HG03108 (cell line): ENCODE results near the gene LSAMP.
"Not testable (repeated sequence)": the region's sequence is repeated elsewhere in the genome, so short reads cannot be mapped to it uniquely, and the experiment has no call there.

Experiments
- ATAC-seq: cut with Tn5 transposase; IDR thresholded peaks from one replicate; pipeline ENCODE4 v1.9.1; 2021; ENCODE audit warnings: moderate library complexity; ENCODE audit not compliant: unreplicated experiment

LSAMP gene

DNA sequence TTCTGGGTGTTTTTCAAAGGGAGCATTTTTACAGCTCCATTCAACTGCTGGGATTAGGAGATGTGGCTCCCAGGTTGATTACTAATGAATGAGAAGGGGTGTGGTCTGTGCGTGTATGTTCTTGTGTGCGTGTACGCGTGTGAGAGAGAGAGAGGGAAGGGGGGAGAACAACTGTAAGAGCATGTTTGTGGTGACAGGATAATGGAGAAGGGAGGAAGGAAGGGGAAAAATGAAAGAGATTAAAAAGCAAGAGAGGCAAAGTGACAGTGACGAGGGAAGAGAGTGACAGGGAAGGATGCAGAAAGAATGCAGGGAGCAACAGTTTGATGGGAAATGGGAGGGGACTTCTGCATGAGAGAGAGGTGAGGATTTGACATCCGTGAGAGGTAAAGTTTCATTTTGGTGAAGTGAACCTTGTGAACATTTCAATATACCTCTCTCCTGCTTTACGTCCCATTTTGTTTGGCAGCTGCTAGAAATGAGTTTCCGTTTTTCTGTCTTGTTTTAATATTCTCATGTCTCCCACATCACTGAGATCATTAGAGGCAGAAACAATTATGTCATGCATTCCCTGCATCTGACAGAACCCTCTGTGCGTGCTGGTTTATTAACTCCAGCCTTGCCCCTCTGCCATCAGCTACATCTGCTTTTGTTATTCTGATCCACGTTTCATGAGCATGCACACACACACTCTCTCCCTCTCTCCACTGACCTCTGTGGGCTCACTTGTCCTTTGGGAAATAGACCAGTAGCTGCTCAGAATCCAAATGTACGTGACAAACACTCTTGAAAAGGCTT, 660.3 kb downstream of the LSAMP start:
- no peak for ATAC-seq

DNA sequence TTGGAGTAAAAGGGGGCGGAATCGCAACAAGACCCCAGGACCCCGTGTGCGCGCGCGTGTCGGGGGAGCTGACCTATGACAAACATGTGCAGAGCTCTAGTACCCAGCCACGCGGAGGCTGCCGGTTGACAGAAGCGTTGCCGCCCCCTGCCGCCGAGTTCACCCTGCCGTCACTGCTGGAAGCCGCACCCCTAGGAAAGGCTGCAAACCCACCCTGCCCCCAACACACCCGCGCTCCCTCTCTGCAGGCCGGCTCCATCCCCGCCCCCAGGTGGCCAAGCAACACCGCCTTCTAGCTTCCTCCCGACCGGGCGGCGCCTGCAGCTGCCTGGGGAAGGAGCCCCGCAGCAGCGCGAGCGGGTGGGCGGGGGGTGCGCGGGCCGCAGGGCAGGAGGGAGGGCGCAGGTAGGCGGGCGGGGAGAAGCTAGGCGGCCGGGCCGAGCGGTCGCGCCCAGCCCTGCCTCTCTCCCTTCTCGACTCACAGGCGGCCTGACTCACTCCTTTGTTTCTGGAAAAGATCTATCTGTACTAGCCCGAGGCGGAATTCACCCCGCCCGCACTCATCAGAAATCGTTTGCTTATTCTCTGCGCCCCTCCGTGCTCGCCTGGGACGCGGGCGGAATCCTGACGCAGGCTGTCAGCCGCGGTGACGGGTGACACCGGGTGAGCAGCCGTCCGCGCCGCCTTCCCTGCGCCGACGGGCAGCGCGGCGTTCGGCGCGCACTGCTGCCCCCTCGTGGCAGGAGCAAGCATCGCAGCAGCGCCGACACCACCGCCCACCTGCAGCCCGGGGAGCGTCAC, 661.1 kb downstream of the LSAMP start:
- ATAC-seq, result peak; percentile 92

DNA sequence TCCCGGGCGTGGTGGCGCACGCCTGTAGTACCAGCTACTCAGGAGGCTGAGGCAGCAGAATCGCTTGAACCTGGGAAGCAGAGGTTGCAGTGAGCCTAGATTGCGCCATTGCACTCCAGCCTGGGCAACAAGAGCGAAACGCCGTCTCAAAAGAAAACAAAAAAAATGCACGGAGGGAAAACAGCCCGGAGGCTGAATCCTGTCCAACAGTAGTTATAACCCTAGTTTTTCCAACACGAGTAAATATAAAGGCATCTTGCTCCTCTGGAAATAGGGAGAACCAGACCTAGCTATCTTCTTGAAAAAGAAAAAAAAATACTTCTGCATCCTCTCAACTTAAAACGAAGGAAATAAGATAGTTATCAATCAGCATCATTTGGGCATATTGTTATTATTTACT, 661.9 kb downstream of the LSAMP start:
- not testable (repeated sequence) for ATAC-seq

DNA sequence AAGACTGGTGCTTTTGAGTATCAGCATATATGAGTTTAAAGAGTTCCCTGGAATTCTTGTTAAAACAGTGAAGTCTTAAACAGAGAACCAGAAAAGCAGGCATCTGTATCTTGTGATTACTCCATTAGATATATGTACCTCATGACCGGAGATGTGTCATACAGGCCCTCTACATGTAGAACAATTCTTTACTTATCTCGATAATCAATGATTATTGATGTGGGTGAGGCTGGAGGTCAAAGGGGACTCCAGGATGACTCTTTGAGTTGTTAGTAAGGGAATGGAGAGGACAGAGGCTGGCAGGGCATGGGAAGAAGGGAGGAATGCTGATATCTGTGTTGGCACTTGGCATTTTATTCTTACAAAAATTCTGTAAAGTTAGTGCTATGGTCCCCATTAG, 666.3 kb downstream of the LSAMP start:
- ATAC-seq, result no peak

DNA sequence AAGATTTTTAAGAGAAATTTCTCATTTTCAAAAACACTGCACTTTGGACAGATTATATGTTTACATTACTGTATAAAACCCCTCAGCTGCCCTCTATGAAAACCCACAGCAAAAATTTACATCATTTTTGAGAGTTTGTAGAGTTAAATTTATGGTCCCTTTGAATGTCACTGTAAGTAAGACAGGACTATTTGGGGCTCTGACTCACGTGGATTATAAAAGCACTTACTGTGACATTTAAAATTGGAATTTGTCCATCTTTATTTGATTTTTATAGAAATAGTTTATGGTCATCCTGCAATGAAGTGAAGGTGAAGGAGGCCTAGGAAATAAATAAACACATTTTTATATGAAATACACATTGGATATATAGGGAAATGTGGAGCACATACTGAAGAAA, 672.3 kb downstream of the LSAMP start:
- ATAC-seq, result no peak

DNA sequence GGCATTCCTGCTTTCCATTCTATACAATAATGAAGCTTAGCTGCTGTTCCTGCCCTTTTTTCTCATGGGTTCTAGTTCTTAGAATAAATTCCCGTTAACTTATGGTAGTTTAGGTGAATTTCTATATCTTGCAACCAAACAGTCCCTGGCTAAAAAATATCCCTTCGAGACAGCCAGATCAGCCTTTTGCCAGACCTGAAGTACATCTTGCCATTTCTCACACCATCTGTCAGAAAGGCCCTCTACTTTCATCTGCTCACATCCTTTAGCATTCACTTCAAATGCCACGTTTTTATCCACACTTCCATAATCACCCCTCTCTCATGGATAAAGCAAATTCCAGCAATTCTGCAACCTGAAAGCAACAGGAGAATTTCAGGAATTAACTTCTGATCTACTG, 676.6 kb downstream of the LSAMP start:
- ATAC-seq, result no peak

DNA sequence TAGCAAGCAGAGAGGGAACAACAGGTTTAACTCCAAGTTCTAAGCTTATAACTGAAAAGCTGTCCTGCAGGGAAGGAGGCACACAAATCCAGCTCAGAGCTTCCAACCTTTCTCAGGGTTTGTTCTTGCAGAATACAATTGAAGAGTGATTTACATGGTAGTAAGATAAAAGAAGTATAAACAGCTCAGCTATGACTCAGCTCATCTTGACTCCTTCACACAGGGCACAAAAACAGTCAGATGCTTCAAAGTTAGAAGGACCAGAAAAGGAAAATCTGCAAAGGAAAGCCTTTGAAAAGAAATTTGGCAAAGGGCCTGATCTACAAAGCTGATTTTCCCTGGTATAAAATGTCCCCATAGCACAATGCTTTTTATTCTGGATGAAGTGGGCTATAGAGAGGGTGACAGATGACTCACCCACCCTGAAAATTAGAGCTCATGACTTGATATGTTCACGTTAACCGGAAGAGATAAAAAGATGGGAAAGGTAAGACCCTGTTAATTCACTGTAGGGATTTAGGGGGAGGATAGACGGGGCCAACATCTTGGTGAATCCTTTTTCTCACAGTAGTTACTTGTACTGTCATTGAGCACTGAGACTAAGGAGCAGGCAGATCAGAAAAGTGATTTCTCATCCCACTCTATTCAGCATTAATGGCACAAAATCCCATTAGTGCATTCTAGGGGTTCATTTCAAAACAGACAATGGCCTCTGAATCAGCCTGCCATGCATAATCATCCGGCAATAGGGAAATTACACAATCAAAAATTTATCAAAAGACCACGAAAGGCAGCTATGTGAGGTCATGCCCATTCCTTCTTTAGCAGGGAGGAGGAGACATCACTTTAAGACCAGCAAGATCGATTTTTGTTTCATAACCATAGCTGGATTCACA, 678.5 kb downstream of the LSAMP start:
- no peak for ATAC-seq

DNA sequence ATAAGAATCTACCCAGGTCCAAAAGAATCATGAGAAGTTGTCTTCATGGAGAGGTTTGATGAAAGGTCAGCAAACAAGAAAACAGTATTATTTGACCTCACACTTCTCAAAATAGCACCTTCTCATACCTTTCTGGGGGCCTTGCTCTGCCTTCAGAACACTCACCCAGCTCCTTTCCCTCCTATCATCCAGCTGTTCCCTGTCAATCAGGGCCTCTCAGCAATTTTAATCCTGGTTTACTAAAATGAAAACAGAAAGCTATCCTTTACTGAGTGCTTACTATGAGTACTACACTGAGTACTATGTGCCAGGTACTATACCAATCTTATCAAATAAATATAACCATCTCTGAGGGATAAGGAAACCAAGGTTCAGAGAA, 683.4 kb downstream of the LSAMP start:
- ATAC-seq, result no peak

DNA sequence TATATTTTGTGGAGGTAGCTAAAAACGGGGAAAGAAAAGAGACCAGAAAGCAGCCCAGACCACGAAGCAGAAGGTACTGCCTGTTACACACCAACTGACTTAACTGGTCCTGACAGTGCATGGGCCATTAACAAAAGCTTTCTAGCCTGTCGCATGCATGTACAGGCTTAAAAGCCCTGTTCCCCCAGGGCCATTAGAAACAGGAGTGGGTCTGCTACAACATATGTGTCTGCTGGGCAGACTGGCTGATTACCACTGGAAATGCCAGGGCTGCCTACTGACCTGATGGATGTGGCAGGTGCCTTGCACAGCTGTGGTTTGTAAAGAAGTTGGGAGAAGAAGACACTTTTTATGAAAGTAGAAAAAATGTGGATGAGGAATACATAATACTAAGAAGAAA, 684.6 kb downstream of the LSAMP start:
- ATAC-seq, result no peak

DNA sequence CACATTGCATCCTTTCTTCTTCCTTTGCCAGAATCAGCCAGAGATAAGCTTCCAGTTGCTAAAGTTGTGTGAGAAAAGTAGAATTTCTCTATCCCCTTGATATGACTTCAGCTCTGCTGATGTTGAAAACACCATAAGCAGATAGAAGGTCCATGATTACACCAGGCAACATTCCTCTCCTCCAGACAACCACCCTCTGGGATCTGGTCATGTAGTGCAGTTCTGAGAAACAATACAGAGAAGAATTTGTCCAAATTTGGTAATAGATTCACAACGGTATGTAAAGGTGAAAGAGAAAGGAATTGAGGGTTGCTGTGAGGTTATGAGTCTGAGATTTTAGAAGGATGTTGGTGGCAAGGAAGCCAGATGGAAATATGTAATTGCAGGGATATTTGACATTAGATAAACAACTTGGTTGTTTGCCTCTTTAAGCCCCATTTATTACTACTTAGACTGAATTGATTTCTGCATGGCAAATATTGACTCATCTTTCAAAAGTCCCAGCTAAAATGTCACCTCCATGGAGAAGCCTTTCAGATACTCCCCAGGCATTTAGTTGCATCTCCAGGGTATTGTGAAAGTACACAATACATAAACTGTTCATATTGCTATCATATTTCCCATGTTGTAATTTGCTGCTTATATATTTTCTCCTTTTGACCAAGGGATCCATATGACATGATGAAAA, 687.1 kb downstream of the LSAMP start:
- ATAC-seq, result no peak

DNA sequence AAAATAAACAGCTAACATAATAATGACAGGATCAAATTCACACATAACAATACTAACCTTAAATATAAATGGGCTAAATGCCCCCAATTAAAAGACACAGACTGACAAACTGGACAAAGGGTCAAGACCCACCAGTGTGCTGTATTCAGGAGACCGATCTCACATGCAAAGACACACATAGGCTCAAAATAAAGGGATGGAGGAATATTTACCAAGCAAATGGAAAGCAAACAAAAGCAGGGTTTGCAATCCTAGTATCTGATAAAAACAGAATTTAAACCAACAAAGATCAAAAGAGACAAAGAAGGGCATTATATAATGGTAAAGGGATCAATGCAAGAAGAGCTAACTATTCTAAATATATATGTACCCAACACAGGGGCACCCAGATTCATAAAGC, 692.3 kb downstream of the LSAMP start:
- ATAC-seq, result not testable (repeated sequence)
